NCI-H82 treated with DMSO at 0.1 percent for 48 hours (cell line): ENCODE measurements around the gene STAG2.
"Not testable (repeated sequence)": the region's sequence is repeated elsewhere in the genome, so short reads cannot be mapped to it uniquely, and the experiment has no call there.

ENCODE experiments used
- DNase-seq: peaks from one replicate; lab custom pipeline; 2025; ENCODE audit not compliant: unreplicated experiment; lab: John Stamatoyannopoulos, UW

STAG2 gene

GRCh38 chrX:124030520-124030919 lies 69.0 kb downstream of the STAG2 start:
- no peak for DNase-seq

DNA sequence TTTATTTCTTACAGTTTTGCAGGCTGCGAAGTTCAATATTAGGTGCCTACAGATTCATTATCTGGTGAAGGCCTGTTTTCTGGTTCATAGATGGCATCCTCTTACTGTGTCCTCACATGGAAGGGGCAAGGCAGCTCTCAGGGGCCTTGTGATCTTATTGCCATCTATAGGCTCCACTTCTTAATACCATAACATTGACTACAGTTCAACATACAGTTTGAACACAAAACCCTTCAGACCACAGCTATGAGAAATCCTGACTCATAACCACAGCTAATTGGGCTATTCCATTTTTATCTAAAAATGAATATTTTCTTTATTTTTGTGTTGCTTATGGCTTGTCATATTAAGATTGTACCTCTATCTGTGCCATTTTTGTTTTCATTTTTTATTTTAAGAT lies 72.3 kb downstream of the STAG2 start:
- DNase-seq, result no peak

DNA sequence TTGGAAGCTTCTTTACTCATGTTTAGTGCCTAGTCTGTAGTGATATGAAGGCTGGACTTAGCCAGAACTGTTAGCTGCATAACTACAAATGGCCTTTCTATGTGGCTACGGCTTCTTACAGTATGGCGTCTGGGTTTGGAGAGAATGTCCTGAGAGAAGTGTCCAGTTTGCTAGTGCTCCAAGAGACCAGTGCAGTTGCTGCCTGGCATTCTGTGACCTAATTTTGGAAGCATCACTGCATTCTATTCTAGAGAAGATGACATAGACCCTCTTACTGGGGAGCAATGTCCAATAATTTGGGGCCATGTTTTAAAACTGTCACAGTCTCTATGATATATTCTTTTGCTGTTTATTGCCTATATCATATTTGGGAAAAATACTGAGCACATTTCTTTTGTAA lies 74.2 kb downstream of the STAG2 start:
- no peak for DNase-seq

- no peak for DNase-seq
Measured at GRCh38 chrX:124042042-124042441, 80.5 kb downstream of the STAG2 start.

GRCh38 chrX:124045109-124045508 lies 83.6 kb downstream of the STAG2 start:
- no peak for DNase-seq

GRCh38 chrX:124084417-124084816 lies 122.9 kb downstream of the STAG2 start:
- DNase-seq, result not testable (repeated sequence)

DNA sequence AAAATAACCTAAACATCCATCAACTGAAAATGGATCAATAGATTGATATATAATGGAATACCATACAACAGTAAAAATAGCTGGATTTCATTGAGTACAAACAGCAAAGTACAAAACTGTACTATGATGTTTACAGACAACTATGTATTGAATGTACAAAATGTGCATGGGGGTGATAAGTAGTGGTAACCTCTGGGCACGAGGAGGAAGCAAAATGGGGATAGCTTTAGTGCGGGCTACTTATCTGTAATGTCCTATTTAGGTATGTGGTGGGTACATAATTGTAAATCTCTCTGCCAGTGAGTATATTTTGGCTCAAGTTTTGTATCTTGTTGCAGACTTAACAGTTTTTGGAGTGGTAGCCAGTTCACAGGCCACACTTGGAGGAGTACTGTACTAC lies 123.6 kb downstream of the STAG2 start:
- DNase-seq, result no peak

GRCh38 chrX:124086411-124086810 lies 124.9 kb downstream of the STAG2 start:
- no peak for DNase-seq

DNA sequence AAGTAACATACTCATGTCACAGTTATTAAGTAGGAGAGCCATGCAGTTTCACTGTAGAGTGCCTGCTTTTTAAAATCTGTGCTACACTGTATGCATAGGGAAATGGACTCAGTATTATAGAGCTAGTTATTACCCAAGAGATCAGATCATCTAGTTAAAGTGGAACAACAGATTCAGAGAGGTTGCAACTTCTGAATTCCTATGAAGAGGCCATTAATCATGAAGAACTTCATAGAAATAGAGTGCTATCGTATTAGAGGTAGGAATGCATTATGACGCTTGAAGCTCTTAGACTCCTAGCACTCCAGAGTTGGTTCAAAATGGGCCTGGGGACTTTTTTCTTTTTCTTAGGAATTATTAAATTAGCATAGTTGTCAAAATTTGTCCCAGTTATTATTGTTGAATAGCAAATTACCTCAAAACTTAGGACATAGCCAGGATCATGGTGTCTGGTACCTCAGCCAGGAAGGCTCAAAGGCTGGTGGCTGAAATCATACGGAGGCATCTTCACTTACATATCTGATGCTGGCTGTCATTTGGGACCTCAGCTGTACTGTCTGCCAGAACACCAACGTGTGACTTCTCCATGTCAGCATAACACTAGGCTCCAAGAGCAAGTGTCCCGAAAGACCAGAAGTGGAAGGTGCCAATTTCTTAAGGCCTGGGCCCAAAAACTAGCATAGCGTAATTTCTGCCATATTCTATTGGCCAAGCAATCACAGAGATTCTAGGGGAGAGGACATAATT lies 125.7 kb downstream of the STAG2 start:
- DNase-seq, result no peak

- no peak for DNase-seq
Measured at GRCh38 chrX:124093222-124093621, 131.7 kb downstream of the STAG2 start.

- DNase-seq, result no peak
Measured at GRCh38 chrX:124097116-124097515, 135.6 kb downstream of the STAG2 start.

GRCh38 chrX:124098089-124098488 lies 136.6 kb downstream of the STAG2 start:
- no peak for DNase-seq

DNA sequence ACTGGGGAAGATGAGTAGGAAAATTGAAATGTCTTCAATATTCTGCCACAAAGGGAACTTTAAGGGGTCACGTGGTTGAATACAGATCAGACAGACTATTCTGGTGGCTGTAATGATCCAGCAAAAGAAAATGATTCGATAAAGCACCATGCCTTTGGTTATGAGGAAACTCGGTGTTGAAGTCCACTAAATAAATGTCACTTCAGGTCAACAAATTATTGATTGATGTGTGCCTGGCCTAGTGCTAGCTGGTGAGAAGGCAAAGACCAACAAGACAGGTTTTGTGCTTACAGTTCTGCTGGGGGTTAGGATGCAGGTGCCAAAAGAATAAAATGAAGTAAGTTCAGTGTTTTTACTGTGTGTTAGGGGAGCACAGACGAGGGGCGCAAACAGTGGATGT lies 142.5 kb downstream of the STAG2 start:
- no peak for DNase-seq

DNA sequence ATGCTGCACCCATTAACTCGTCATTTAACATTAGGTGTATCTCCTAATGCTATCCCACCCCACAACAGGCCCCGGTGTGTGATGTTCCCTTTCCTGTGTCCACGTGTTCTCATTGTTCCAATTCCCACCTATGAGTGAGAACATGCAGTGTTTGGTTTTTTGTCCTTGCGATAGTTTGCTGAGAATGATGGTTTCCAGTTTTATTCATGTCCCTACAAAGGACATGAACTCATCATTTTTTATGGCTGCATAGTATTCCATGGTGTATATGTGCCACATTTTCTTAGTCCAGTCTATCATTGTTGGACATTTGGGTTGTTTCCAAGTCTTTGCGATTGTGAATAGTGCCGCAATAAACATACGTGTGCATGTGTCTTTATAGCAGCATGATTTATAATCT lies 143.0 kb downstream of the STAG2 start:
- not testable (repeated sequence) for DNase-seq

- DNase-seq, result no peak
Measured at GRCh38 chrX:124113621-124114600, 152.4 kb downstream of the STAG2 start.

DNA sequence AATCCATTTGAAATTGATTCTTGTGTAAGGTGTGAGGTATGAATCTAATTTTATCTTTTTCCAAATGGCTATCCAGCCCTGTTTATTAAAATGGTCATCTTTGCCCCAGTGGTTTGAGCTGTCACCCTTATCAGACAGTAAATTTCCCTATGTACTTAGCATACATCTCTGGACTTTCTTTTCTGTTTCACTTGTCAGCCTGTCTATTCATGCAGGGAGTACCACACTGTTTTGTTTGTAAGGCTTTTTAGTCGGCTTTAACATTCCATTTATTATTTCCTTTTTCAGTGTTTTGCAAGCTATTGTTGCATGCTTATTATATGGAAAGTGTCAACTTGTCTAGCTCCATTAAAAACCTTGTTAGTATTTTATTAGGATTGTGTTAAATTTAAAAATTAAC lies 155.8 kb downstream of the STAG2 start:
- no peak for DNase-seq

DNA sequence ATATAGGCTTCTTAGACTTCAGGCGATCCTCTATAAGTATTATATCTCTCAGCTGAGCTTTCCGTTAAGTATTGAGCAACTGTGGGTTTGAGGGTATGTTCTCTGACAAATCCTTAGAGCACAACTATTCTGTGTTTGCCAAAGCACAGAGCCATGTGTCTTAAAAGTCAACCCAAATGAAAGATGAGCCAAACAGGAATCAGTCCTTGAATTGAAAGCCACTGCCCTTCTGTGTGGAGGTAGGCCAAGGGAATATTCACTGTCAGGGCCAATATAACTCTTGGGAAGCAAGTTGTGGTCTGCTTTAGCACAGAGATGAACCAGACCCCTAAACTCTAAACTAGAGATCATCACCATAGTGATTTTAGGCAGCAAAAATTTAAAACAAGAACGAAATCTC lies 164.0 kb downstream of the STAG2 start:
- DNase-seq, result no peak

DNA sequence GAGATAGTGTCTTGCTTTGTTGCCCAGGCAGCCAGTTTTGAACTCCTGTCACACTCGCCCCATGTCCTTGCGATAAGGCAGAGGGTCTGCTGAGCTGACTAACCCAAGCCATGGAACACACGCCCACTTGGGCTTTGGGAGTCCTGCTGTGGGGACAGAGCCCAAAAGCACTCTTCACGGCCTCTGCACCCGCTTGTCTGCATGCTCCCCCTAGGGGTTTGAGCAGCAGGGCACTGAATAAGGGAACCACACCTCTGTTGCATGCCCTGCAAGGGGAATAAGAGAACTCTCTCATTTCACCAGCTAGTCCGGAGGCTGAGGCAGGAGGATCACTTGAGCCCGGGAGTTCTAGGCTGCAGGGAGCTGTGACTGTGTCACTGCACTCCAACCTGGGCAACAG lies 166.0 kb downstream of the STAG2 start:
- DNase-seq, result no peak

DNA sequence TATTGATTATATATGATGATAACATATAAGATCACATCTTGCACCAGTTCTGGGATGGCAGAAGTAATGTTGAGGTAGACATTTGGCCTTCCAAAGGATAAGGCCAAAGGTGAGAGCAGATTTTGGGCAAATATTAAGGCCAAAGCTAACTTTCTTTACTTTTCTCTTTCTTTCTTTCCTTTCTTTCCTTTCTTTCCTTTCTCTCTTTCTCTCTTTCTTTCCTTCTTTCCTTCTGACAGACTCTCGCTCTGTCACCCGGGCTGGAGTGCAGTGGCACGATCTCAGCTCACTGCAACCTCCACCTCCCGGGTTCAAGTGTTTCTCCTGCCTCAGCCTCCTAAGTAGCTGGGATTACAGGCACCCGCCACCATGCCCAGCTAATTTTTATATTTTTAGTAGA lies 170.9 kb downstream of the STAG2 start:
- DNase-seq, result not testable (repeated sequence)

- DNase-seq, result no peak
Measured at GRCh38 chrX:124145749-124146148, 184.2 kb downstream of the STAG2 start.

GRCh38 chrX:124151195-124151594 lies 189.7 kb downstream of the STAG2 start:
- DNase-seq, result no peak
